Iris pigment epithelial cell (primary cell): ENCODE data around the gene PPP6R2.

Source experiments
- DNase-seq: peaks from one replicate; pipeline ENCODE4 v3.0.0-alpha.2; 2011; ENCODE audit warnings: low read depth

The PPP6R2 gene

GRCh38 chr22:50467773-50468440 lies 124.8 kb downstream of the PPP6R2 start:
- DNase-seq: no peak

- DNase-seq: no peak
Measured at GRCh38 chr22:50468626-50469025, 125.5 kb downstream of the PPP6R2 start.

- DNase-seq: peak; percentile 40
Measured at GRCh38 chr22:50469377-50470305, 126.5 kb downstream of the PPP6R2 start.

GRCh38 chr22:50470491-50470890 lies 127.4 kb downstream of the PPP6R2 start:
- DNase-seq: no peak

- DNase-seq: no peak
Measured at GRCh38 chr22:50471197-50471847, 128.2 kb downstream of the PPP6R2 start.

GRCh38 chr22:50471962-50472361 lies 128.8 kb downstream of the PPP6R2 start:
- no peak for DNase-seq

GRCh38 chr22:50473088-50473487 lies 130.0 kb downstream of the PPP6R2 start:
- DNase-seq: no peak

- peak; percentile 78 for DNase-seq
Measured at GRCh38 chr22:50473855-50474671, 130.9 kb downstream of the PPP6R2 start.

GRCh38 chr22:50474710-50475651 lies 131.9 kb downstream of the PPP6R2 start, which contains the start of gene SBF1:
SBF1 (minus strand) TSS chr22:50475035; CDS start chr22:50474840, 195 bp downstream.
- DNase-seq: peak; percentile 88

GRCh38 chr22:50475652-50476002 lies 132.5 kb downstream of the PPP6R2 start:
- DNase-seq: no peak

- DNase-seq: no peak
Measured at GRCh38 chr22:50476868-50477267, 133.7 kb downstream of the PPP6R2 start.

GRCh38 chr22:50477923-50478322 lies 134.8 kb downstream of the PPP6R2 start:
- DNase-seq: no peak

- DNase-seq: no peak
Measured at GRCh38 chr22:50479721-50480120, 136.6 kb downstream of the PPP6R2 start.

- no peak for DNase-seq
Measured at GRCh38 chr22:50481045-50481439, 137.9 kb downstream of the PPP6R2 start.

- no peak for DNase-seq
Measured at GRCh38 chr22:50481440-50482106, 138.4 kb downstream of the PPP6R2 start, which contains the start of gene ADM2. ADM2 (plus strand) TSS chr22:50481543; CDS start chr22:50481848, 305 bp downstream.

- no peak for DNase-seq
Measured at GRCh38 chr22:50482107-50483074, 139.3 kb downstream of the PPP6R2 start.

- DNase-seq: no peak
Measured at GRCh38 chr22:50483106-50483505, 140.0 kb downstream of the PPP6R2 start.

GRCh38 chr22:50483556-50483955 lies 140.4 kb downstream of the PPP6R2 start:
- DNase-seq: no peak
